GM18498 (cell line): ENCODE data around the gene RREB1.

Experiments
- ATAC-seq: cut with Tn5 transposase; IDR thresholded peaks from one replicate; pipeline ENCODE4 v1.9.1; 2021; ENCODE audit warnings: mild to moderate bottlenecking, moderate library complexity; ENCODE audit not compliant: unreplicated experiment

The RREB1 gene

DNA sequence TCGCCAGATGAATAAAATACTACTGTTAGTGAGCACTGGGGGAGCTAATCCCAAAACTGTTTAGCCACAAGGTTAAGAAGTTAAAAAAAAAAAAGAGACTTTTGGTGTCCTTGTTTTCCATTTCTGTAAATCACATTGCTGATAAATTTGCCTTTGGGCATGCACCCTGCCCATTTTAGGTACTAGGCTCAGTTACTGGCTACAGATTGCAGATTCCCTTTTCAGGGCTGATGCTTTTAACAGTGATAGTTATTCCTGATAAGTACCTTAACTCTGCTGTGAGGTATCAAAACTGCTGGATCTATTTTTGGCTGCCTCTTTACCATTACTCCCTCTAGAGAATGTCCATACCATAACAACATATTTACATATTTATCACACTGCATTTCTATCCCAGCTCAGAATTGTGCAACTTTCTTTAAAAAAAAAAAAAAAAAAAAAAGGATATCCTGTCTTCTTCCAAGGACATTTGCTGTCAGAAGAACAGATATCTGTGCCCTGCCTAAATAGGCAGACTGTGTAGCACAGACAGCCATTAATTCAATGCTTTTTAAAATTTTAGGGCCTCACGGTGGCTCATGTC is 110.7 kb downstream of the RREB1 start:
- no peak for ATAC-seq

DNA sequence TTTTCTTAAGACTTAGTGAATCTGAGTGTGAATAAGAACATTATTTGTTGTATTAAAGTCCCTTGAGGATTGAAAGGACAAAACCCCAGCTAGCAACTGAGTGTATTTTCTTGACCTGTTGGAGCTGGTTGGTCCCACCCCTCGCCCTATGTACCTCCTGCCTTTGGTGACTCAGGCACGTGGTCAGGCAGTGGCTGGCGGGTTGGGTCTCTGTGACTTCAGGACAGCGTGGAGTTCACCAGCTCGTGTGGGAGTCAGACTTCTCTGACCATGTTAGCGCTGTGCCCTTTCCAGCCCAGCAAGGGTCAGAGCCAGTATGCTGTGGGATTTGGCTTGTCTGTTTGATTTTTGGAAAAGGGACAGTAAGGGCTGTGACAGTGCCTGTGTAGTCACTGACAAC is 111.5 kb downstream of the RREB1 start:
- no peak for ATAC-seq

DNA sequence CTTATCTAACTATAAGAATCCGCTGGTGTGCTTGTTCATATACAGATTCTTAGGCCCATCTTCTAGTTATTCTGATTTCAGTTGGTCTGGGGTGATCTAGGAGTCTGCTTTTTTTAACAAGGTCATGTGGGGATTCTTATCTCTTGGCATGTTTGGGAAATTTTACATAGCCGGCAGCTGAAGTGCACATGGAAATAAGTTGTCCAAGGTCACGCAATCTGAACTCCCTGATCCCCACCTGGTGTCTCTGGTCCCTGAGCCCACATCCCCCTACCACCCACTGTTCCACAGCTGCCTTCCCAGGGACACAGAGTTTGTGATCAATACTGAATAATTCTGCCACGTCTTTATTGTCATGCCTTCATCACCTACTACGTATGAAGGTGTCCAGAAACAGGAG is 114.4 kb downstream of the RREB1 start:
- no peak for ATAC-seq

GRCh38 chr6:7224731-7225130 is 117.0 kb downstream of the RREB1 start:
- ATAC-seq: no peak

DNA sequence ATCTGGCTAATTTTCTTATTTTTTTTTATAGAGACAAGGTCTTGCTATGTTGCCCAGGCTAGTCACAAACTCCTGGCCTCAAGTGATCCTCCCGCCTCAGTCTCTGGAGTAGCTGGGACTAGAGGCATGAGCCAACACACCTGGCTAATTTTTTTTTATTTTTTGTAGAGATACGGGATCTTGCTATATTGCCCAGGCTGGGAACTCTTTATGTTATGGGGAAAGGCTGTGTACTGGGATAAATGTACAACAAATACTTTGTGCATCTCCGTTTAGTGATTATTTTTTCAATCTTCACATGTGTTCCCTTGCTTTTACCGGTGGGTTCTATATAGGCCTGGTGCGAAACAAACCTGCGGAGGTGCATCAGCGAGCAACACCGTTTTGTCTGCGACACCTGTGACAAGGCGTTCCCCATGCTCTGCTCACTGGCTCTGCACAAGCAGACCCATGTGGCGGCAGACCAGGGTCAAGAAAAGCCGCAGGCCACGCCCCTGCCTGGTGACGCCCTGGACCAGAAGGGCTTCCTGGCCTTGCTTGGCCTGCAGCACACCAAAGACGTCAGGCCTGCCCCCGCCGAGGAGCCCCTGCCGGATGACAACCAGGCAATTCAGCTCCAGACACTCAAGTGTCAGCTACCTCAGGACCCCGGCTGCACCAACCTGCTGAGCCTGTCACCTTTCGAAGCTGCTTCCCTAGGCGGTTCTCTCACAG is 121.1 kb downstream of the RREB1 start:
- ATAC-seq: no peak

DNA sequence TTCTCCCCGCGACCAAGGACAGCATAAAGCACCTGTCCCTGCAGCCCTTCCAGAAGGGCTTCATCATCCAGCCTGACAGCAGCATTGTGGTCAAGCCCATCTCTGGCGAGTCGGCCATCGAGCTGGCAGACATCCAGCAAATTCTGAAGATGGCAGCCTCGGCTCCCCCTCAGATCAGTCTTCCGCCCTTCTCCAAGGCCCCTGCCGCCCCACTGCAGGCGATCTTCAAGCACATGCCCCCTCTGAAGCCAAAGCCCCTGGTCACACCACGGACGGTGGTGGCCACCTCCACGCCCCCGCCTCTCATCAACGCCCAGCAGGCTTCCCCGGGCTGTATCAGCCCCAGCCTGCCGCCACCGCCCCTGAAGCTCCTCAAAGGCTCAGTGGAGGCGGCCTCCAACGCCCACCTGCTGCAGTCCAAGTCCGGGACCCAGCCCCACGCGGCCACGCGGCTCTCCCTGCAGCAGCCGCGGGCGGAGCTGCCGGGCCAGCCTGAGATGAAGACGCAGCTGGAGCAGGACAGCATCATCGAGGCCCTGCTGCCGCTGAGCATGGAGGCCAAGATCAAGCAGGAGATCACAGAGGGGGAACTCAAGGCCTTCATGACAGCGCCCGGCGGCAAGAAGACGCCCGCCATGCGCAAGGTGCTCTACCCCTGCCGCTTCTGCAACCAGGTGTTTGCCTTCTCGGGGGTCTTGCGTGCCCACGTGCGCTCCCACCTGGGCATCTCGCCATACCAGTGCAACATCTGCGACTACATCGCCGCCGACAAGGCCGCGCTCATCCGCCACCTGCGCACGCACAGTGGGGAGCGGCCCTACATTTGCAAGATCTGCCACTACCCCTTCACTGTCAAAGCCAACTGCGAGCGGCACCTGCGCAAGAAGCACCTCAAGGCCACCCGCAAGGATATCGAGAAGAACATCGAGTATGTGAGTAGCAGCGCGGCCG is 121.9 kb downstream of the RREB1 start:
- ATAC-seq: no peak

DNA sequence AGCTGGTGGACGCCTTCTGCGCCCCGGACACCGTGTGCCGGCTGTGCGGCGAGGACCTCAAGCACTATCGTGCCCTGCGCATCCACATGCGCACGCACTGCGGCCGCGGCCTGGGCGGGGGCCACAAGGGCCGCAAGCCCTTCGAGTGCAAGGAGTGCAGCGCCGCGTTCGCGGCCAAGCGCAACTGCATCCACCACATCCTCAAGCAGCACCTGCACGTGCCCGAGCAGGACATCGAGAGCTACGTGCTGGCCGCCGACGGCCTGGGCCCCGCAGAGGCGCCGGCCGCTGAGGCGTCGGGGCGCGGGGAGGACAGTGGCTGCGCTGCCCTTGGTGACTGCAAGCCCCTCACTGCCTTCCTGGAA is 122.5 kb downstream of the RREB1 start:
- no peak for ATAC-seq

GRCh38 chr6:7230956-7231713 is 123.4 kb downstream of the RREB1 start:
- no peak for ATAC-seq

DNA sequence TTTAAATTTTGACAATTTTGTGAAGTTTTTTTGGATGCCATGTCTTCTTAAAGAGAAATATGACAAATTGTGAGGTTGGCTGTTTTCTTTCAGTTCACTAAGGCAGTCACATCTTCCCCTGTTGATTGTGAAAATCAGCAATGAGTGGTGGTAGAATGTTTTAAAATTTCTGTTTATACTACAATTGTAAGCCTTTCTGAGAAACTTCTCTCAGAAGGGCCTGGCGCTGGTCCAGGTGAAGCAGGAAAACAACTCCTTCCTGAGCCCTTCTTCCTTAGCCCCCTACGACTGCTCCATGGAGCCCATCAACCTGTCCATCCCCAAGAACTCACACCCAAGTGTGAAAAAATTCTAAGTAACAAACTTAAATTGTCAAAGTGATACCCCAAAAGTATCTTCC is 124.6 kb downstream of the RREB1 start:
- no peak for ATAC-seq

DNA sequence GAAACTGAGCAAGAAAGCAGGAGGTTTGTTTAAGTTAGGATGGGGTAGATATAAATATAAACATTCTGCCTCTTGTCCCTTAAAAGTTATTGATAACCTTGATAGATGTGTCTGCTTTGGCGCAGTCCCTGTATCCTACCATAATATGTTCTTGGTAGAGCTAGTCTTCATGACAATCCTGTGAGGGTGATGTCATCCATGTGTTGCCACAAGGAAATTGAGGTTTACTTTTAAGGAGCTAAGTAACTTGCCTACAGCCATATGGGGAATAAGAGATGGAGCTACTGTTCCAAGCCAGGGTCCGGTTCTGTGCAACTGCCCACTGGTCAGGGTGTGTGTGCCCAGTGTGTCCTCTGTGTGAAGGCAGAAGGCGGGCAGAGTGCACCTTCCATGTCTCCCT is 126.8 kb downstream of the RREB1 start:
- ATAC-seq: no peak

- ATAC-seq: no peak
These were observed 128.0 kb downstream of the RREB1 start for GRCh38 chr6:7235712-7236305.

DNA sequence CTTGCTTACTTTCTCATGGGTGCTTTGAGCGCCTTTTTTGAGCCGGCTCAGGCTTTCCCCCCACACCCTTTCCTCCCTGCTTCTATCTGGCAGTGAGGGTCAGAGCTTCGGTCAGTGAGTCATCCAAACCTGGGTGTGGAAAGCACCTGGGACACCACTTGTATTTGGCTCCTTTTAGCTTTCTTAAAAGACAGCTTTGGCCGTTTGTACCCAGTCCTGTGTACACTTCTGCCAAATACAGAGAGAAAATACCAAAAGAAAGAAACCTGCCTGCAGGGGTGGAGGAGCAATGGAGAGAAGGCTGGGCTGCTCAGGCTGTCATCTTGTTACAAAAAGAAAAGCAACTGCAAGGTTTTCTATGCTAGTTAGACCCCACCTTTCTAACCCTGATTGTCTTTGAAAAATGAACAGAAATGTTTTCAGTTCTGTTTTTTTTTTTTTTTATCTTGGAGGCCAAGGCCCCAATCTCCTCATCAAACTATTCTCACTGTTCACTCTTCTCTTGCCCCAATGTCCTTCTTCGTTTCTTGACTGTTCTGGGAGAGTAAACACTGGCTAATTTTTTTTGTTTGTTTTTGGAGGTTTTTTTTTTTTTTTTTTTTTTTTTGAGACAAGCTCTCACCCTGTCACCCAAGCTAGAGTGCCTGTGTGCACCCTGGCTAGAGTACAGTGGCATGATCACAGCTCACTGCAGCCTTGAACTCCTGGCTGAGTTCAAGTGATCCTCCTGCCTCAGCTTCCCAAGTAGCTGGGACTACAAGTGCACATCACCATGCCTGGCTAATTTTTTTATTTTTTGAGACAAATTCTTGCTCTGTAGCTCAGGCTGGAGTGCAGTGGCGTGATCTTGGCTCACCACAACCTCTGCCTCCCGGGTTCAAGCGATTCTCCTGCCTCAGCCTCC is 128.8 kb downstream of the RREB1 start:
- peak; percentile 60 for ATAC-seq

DNA sequence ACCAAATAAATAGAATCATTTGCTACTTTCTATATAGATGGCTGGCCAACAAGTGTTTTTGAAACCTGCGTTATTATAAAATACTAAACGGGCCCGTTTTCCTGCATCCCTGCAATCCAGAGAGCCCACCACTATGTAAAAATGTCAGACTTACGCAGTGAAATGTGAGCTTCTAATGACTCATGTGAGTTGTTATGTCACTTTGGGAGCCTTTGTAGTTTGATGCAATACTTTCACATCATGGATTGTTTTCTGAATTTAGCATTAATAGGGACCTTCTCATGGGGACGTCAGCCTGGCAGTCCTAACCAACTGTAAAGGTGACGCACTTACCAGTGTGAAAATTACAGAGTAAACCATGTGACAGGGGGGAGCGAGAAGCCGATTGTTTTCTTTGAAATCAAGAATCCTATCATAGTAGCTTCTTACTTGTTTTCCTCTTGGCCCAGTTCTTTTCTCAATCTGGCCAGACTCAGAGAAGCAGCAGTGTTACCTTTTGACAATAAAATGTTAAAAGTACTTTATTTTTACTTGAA is 130.0 kb downstream of the RREB1 start:
- no peak for ATAC-seq

GRCh38 chr6:7238526-7238899 is 130.8 kb downstream of the RREB1 start:
- no peak for ATAC-seq

DNA sequence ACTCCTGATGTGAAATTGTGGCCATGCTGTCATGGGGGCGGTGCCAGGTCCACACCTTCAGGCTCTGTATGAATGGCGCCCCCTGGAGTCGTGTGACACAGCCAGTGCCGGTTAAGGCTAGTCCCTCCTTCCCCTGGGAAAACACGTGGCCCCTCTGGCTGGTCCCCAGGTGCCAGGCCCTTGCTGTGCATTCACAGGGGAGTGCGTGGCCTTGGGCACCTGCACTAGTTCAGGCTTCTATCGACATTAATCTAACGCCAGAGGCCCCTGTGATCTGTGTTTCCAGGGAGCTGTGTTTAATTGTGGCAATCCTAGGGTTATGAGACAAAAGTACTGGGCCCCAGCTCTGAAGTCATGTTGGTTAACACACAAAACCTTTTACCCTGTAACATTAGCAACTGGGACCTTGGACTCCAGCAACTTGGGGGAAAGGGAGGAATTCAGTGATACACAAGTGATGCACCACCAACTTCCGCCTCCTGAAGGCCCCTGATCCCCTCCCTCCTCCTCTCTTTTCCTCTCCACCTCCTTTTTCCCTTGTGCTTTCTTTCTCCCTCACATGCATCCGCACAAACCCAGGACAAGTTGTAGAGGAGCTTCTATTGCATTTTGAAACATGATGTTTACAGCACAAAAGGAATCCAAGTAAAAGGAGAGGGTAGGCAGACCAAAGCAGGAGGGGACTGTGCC is 131.3 kb downstream of the RREB1 start:
- ATAC-seq: peak; percentile 43

DNA sequence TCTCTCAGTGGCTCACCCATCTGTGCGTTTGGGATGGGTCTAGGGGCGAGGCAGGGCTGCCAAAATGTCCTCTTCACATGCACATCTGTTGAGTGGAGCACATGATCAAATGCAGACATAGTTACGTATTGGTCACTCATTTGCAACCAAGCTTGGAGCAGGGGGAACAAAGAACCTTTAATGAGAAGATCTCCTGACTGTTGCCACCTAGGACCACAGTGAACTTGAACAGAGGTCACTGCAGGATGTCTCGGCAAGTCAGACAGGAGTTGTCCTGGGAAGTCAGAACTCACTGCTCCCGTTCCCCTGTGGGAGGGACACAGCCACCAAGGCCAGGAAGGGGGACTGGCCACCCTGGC is 131.8 kb downstream of the RREB1 start:
- ATAC-seq: no peak

DNA sequence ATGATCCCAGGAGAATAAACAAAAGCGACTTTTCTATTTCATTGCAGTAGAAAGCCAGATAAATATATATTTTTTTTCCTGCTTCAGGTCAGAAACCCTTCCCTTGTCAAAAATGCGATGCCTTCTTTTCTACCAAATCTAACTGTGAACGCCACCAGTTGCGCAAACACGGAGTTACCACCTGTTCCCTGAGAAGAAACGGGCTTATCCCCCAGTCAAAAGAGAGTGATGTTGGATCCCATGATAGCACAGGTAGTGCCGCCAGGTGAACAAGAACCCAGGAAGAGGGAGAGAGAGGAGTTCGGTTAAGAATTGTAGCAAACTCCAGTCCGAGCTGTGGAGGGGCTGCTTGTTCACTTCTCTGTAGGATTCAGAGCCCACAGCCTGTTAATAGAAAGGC is 132.6 kb downstream of the RREB1 start:
- ATAC-seq: no peak

DNA sequence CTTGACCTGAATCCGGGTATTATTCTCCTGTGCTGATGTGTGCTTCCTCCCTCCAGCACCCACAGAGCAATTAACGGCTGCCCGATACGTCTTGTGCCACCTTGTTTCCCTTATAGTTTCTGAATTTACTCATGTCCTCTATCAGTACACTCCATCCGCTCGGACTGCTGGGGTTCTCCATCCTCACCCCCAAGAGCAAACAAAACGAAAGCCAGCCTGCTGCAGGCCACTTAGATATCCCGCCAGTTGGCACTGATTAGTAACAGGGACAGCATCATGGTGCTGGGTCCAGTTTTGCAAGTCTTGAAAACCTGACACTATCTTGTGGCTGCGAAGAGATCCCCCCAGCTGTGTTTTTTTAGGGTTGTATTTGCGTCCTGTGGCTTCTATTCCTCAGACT is 133.4 kb downstream of the RREB1 start:
- ATAC-seq: no peak
